Activated CD8-positive, alpha-beta memory T cell treated with anti-CD3 and anti-CD28 coated beads, Interleukin-2, amount 50 U/mL, for 1 hour (primary cell): Measurements from ENCODE around the gene GNAZ.

ENCODE experiments used
- DNase-seq: peaks from one replicate; pipeline ENCODE4 v3.0.0-alpha.2; 2020; ENCODE audit errors: extremely low read depth

GNAZ gene

DNA sequence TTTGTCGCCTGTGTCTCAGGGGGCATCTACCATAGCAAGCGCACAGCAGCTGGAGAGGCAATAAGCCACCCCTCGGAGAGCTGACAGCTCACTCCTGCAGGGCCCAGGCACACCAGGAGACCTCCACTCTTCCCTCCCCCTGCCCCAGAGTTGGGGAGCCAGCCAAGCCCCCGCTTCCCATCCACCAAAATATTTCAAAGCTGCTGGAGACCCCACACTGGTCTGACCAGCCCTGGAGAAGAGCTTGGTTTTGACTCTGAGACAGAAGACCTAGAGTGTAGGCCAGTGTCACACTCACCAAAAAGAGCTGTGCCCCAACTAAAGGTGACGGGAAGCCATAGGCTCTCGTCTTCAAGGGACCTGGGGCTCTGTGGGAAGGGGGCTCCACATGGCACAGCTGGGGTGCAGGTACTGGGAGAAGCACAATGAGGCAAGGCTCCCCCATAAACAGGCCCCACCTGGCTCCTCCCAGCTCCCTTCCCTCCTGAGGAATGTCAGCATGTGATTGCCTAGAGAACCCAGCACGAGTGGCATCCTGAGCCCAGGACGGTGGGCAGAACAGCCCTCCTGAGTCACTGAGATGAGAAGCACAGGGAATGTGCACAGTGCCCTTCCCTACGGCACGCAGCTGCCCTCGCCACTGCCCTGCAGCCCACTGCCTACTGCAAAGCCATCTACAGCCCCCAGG, 5.8 kb upstream of the GNAZ start:
- DNase-seq: no peak

DNA sequence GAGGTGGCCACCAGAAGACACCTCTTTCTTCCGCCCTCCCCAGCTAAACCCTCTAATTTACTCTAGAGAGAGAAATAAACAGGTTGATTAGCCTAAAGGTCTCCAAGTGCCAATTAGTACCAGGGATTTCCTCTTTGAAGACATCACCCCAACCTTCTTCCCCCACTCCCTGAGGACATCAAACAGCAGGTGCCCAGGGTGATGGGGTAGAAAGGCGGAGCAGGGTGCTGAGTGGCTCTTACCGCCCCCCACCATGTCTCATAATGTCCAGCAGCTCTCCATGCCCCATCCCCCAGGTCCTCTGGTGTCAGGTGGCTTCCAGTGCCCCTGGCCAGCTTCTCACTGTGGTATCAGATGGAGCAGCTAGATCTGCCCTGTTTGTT, 5.3 kb upstream of the GNAZ start:
- DNase-seq: no peak

DNA sequence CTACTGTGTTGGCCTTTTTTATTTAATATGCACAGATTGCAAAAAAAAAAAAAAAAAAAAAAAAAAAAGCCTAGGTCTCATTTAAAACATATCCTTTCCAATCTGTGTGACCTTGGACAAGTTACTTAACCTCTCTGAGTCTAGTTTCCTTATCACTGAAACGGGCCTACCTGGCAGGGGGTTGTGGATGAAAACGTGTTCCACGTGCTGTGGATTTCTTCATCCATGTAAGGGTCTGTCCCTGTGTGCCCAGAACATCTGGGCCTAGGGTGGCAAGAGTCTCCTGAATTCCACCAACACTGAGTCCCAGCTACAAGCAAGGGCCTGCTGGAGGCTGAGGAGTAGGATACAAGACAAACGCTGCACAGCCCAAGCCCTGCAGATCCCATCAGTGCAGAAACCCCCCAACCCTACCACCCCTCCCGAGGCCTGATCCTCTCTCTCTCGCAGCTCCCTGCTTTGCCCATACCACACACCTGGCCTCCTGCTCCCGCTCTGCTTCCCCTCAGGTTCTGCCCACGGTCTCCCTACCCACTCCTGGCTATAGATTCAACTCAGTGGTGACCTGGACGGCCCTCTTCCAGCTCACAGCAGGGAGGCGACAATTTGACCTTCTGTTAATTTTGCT, 4.7 kb upstream of the GNAZ start:
- no peak for DNase-seq

DNA sequence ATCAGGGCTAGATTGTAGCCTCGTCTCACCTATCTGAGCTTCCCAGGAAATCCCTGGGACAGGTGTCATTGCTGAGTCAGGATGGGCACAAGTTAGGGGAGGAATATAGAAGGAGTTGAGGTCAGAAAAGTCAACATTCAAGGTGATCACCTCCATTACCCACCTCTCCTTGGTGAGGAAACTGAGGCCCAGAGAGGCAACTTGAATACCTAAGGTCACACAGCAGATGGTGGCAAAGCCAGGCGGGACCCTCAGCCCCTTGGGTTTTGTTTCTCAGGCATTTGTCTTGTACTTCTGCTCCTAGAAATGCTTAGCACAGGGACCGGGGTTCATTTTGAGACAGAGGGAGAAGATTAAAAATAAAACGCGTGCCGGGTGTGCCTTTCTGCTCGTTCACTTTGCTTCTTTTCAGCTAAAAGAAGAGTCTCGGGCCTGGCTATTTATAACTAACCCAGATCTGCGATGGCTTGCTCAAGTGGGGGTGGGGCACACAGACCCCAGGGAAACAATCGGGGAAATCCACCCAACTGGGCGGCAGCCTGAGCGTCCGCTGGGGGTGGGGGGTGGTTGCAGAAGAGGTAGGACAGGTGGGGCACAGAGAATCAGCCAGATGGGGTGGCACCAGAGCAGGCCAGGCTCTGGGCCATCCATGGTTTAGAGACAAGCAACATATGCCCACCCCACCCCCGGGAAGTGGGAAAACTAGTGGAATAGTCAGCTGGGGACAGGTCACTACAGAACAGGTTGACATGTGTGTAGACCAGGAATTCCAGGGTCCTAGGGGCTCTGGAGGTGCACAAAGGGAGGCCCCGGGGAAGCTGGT, 3.9 kb upstream of the GNAZ start:
- DNase-seq: no peak

DNA sequence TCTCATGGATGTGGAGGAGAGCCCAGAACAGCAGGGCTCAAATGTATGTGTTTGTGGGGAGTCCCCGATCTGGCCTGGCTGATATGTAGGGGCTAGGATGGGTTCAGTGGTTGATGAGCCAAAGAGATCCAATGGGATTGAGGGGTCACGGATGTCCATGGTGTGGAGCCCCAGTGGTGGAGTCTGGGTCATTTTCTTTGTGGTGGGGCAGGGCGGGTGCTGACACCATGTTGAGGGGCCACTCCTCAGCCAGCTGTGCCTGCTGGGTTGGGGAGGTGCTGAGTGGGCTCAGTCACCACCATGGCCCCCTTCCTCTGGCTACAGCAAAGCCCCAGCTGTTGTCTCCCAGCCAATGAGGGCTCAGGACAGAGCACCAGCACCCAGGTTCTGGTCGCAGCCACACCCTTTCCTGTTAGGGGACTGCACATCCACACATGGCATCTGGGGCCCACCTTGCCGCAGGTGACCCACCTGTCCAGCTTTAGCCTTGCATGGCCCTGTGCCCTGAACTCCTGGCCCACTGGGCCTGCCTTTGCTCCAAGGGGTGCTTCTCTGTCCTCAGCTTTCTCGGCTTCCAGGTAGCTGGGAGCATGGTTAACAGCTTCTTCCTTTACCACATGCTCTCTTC, 3.2 kb upstream of the GNAZ start:
- no peak for DNase-seq

DNA sequence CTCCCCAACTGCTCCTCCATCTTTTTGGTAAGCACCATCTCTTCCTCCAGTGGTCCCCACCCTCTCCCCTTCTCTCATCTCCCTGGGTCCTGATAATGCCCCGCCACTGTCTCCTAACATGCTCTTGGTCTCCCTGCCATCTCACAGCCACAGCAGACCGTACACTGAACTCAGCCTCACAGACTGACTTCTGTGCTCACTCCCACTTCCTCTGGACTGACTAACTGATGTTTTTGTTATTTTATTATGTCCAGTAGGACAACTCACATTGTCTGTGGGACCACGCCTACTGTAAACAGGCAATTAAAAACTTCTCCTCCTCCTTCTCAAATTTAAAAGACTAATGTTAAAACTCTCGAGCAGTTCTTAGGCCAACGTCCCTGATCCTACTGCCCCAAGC, 2.6 kb upstream of the GNAZ start:
- no peak for DNase-seq

DNA sequence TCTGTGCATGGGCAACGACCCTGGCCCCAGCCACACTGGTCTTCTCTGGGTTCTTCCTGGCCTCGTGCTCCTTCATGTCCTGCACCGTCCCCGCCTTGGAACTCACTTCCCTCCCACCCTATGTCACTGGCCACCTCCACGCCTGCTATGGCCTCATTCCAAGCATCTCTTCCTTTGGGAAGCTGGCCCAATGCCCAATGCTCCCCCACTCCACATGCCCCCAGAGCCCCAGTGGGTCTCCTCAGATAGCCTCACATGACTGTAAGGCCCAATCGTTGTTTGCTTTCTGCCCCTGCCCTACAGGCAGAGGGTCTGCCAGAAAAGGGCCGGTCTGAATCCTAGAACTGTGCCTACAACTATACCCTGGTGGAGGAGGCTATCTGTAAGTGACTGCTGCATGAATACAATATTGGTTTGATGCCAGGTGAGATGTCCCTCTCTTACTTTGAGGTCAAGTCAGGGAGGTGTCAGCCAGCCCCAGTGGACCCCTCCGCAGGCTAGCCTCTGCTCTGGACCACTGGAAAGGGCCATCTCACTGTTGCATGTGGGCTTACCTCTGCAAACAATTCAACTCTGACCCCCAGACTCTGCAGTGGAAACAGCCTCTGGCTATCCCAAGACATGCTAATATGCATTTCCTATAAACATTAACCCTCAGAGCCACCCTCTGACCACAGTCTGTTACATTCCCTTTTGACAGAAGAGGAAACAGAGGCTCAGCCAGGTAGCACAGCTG, 2.1 kb upstream of the GNAZ start:
- no peak for DNase-seq

DNA sequence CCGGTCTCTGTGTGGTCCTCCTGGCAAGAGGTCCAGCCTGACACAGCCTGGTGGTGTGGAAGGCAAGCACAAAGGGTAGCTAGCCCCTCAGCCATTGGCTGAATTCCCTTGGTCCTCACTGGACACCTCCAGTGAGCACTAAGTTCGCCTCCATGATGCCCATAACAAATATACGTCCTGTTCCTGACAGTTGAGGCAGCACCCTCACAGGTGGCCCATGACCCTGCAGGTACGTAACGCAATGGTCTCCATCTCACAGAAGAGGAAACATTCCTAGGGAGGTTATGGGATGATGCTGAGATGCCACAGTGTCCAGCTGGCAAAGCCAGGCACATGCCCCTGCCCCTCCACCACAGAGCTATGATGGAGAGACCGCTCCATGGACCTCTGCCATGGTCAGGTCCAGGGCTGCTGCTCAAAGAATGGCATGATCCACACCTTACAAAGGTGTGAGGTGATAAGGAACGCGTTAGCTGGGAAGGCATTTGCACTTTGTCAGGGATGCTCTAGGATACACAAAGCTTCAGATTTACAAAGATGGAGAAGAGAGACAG, 1.4 kb upstream of the GNAZ start:
- no peak for DNase-seq

DNA sequence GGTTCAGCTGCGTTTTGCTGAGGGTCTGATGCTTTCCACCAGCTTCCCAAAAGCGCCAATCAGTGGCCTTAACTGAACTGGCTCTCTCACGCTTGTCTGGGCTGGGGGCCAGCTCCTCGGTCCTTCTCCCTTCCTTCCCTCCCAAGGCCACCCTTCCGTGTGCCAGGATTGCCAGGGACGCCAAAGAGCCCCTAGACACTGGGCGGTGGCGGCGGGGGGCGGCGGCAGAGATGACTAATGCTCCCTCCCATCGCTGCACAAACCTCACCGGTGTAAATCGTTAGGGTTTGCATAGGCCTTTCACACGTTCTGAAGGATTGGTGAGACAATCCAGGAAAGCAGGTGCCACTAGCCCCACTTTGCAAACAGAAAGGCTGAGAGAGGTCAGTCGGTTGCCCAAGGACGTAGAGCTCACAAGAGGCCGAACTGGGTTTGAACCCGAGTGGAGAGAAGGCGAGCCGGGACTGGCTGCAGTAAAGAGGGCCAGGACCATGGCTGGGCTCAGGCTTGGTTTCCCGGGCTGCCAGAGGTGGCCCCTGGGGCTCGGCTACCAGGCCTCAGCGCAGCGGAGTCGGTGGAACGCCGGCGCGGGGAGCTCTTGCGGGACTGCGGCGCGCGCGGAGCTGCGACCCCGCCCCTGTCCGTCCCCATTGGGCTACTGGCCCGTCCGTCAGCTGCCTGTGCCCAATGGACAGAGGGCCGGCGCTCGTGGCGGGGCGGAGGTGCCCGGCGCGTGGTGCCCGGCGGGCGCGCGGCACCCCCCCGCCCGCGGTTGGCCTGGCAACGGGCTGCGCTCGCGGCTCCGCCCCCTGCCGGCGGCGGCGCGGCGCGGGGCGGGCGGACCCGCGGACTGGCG, 589 bp upstream of the GNAZ start:
- peak; percentile 36 for DNase-seq

DNA sequence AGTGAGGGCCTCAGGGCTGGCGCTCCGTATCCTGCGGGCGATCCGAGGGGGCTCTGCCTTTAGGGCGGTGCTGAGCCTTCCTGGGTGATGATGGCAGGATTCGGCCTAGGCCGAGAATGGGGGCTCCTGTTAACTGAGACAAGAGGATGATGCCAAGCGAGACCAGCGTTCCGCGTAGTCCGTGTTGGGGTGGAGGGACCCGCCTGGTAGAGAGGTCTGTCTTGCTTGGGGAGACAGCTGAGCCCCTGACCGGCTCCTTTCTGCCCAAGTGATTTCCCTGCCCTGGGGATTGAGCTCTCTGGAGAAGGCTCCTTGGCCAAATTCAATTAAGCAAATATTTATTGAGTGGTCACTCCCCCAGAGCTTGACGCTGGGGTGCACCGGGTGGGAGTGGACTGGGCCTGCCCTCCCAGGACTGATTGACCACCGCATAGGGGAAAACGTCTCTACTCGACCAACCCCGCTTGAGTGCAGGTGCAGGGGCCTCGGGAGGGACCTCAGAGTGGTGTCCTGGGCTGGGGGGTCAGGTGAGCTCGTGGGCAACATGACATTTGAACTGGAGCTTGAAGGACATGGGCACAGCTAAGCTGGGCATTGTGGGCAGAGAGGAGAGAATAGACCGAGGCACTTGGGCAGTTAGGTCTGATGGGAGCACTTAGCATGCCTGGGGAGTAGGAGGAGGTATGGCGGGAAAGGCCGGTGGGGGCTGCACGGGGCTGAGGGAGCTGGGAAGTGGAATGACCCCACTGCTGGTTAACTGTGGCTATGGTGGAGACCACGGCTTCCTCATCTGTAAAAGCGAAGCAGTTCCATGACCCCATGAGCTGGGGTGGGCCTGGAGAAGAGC, 1.1 kb downstream of the GNAZ start:
- no peak for DNase-seq

DNA sequence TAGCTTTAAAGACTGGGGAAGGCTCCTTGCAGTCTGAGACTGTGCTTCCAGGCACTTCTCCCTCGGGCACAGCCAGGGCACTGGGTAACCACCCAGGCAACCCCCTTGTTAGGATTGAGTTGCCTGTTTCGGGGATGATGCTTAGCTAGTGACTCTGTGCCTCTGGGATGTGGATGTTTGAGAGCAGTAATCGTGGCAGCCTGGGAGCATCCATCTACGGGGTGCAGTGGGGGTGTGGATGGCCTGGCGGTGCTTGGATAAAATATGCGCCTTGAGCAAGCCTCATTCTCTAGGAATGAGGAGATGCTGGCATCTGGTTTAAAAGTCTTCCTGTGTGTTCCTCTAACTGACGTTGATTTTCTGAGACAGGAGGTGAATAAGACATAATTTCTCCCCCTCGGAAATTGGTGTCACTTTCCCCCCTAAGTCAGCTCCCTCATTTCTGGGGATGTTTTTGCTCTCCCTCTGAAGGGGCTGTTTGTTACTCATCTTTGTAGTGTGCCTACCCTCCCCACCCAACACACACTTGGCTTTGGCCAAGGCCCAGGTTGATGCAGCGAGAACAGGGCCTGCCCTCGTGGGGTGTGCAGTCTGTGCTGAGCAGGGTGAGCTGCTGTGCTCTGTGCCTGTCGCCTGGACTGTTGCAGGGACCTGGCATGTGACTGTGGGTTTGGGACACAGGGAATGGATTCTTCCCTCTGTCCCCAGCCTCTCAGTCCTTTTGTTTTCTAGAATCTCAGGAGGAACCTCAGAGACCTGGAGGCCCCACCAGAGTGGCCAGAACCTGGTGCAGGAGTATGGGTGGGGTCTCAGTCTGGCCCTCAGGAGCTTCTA, 2.0 kb downstream of the GNAZ start:
- DNase-seq: no peak

DNA sequence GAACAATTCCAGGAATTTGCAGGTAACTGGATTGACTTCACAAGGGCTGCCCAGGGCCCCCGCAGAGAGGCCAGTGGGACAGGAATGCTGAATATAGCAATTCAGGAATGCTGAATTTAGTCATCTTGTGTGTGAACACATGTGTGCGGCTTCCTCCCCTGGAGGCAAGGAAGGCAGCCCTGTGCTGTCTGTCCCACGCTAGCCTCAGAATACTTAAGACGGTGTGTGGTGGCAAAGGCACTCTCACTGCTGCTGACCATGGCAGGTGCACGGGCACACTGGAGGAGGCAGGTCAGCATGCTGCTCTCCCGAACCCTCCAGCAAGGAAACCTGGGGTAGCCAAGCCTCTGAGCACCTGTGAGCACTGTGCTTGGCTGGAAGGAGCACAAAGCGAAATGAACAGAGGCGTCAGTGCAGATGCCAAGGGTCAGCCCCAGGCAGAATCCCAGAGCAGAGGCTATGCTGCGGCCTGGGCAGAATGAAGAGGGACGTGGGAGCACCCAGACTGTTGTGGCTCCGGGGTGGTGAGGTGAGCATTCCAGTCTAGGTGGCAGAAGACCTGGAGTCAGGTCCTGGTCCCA, 2.7 kb downstream of the GNAZ start:
- DNase-seq: no peak

DNA sequence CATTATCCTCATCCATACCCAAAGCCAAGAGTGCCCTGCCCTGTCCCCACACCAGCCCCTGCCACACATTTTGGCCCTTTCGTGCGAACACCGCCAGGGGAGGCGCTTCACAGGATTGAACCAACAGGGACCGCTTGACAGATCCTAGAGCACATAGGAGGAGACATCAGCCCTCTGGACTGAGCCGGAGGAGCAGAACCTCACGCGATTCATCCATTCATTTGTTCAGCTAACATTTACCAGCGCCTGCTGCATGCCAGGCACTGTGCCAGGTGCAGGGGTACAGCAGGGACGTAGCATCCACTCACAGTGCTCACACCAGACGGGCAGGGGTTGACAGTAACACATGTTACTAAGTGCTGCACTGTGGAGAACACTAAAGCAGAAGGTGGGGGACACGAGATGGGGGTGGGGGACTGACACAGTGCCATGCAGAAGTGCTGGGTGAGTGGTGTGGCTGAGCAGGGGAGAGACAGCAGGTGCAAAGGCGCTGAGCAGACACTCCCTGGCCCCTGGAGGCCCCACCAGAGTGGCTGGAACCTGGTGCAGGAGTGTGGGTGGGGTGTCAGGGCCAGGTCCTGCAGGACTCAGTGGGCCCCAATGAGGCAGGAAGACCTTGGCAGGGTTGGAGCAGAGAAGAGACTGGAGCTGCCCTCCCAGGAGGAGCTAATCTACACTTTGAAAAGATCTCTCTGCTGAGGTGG, 3.4 kb downstream of the GNAZ start:
- no peak for DNase-seq

DNA sequence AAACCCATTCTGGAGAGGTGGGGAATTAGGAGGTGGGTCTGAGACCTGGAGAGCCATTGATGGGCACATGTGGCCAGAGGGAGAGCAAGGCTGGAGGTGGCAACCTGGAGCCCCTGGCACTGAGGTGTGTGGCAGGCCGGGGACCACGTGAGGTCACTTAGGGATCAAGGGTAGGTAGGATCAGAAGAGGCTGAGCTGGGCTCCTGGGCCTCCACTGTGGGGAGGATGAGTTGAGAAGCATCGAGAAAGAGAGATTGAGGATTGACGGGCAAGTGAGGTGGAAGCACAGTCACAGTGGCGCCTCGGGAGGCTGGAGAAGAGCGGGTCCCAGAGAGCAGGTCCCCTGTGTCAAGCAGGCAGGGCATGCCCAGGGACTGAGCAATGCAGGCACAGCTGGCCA, 4.1 kb downstream of the GNAZ start:
- DNase-seq: no peak

DNA sequence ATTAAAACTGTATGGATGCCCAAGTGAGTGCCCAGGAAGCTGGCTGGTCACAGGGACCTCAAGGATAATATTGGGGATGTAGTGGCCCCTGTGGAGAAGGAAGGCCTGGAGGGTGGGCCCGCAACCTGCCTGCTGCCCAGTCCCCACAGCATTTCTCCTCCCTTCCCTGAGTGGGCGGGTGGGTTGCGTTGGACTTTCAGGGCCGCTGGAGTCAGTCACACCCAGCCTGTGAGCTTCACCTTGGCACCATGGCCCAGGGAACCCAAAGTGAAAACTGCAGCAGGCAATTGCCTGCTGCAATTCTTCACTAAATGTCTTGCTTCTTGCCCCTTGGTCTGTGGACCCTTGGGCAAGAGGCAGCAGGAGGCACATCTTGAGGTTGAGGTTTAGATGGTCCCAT, 4.7 kb downstream of the GNAZ start:
- no peak for DNase-seq

DNA sequence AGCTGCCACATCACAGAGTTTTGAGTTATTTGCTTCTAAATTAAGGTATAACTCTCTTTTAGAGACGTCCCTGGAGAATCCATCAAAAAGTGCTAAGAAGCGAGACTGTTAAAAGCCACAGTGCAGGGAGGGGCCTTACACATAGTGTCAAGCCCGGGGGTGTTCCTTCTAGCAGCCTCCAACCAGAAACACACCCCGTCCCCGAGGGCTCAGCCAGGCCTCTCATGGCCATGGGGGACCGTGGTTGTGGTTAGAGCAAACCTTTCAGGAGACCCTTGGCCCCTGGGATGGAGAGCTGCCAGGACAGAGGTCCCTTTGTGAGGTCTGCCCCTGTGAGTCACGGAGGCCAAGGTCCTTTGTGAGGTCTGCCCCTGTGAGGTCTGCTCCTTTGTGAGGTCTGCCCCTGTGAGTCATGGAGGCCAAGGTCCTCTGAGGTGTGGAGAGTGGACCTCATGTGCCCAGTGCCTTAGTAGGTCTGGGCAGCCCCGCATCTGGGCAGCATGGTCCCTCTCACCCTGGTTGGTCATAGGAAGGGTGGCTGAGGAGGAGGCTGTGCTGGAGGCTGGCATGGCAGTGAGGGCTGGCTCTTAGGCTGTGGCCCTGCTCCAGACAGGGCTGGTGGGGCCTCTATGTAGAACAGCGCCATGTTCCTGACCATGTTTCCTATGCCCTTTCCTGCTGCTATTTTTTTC, 5.4 kb downstream of the GNAZ start:
- no peak for DNase-seq

DNA sequence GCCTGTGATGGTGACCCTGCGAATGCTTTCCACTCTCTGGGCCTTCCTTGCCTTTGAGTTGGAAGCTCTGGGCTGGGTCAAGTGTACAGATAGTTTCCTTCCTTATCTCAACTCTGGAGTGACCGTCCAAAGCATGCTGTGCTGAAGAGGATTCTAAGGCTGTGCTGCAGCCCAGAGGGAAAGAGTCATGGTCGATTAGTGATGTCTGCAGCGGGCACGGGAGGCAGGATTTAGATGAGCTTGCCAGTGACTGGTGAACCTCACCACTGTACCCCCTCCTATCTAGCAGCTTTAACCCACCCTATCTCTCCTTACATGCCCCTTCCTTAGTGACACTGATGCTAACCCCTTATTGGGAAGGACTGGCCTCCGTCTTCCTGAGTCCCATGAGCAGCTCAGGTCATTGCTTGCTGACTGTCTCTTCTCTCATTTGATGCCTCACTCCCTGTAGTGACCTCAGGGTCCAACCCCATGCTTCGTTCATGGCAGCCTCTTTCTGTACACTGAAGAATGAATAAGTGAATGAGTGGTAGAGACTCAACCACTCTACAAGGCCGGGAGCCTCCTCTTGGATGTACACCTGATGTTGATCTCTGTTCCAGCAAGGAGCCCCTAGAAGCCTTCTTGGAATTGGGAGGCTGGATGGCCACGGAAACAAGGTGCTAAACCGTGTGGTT, 6.7 kb downstream of the GNAZ start:
- no peak for DNase-seq
